Muscle of leg (tissue), 11 donors: ENCODE data around the gene SENP7. TPM values are rescaled to one million over a fixed set of nuclear protein-coding genes. Genes with fewer than 3 reads are reported as not detected.

ENCODE experiments used
- DNase-seq: peaks from one replicate; pipeline ENCODE4 v3.0.0; 2013
- H3K27ac ChIP-seq: one replicate; pipeline ENCODE4 v1.5.1; 2013; ENCODE audit warnings: mild to moderate bottlenecking, low read length, control low read depth
- H3K27me3 ChIP-seq: one replicate; pipeline ENCODE4 v1.6.1; 2013; ENCODE audit warnings: low read length; ENCODE audit not compliant: control insufficient read depth, insufficient read depth
- H3K36me3 ChIP-seq: one replicate; pipeline ENCODE4 v1.6.1; 2013; ENCODE audit warnings: low read length; ENCODE audit not compliant: control insufficient read depth, insufficient read depth
- H3K4me1 ChIP-seq: one replicate; pipeline ENCODE4 v1.6.1; 2013; ENCODE audit warnings: low read length; ENCODE audit not compliant: control insufficient read depth, insufficient read depth
- H3K4me3 ChIP-seq: one replicate; pipeline ENCODE4 v1.5.1; 2013; ENCODE audit warnings: low read length, control low read depth
- H3K9me3 ChIP-seq: replicated peaks from 2 replicates; pipeline ENCODE4 v1.6.1; 2013; ENCODE audit warnings: low read depth, low read length; ENCODE audit not compliant: control insufficient read depth
- WGBS: methylation state at CpG from one replicate; pipeline ENCODE4 v1.1.5; 2013; ENCODE audit warnings: missing lambda C conversion rate; ENCODE audit not compliant: insufficient coverage; 5-methylcytosine and 5-hydroxymethylcytosine counted together
- polyA plus RNA-seq, 8 donors: library from polyadenylated mRNA; unstranded; fragments of 120-200 nt; gene quantifications; one replicate each; pipeline versions ENCODE4 v1.2.1 to v1.2.3, GENCODE V29; 2013; ENCODE audit warnings: inconsistent platforms in 1 of 8, low replicate concordance in 1 of 8; ENCODE audit not compliant: insufficient read length in 8 of 8, insufficient read depth in 1 of 8
- total RNA-seq: library from RNA; stranded (reverse); fragments of 120-200 nt; gene quantifications from one replicate; pipeline ENCODE4 v1.2.4, GENCODE V29; 2013

SENP7 gene
- total and polyA plus RNA-seq, 9 donors = 24.3 to 44.6 (median 31.0) TPM

DNA sequence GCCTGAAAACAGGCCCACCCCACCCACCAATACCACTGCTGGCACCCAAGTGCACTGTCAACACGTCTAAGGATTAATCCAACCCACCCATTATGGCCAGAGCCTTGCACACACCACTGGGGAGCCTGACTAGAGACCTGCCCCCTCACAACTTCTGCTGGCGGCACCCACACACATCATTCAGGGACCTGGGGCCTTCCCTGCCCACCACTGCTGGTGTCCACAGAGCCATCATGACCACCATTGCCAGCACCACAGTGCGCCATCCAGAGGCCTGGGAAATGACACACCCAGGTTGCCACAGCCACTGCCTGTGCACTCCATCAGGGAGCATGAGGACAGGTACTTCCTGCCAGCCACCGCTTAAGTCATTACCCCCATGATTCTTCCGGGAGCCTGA is 125.7 kb downstream of the SENP7 start:
- Histone ChIP-seq H3K27me3 (no peaks in the 10 kb centered on the region), H3K9me3 (peaks cover 17% of the 10 kb centered on the region), H3K27ac (no peak overlapping the region), H3K4me3 (no peak overlapping the region), H3K36me3 (no peaks in the 10 kb centered on the region), H3K4me1 (peaks cover 9% of the 10 kb centered on the region)
- DNase-seq = no peak
- 100% methylated on average over 2 of the region's 5 CpGs for WGBS

DNA sequence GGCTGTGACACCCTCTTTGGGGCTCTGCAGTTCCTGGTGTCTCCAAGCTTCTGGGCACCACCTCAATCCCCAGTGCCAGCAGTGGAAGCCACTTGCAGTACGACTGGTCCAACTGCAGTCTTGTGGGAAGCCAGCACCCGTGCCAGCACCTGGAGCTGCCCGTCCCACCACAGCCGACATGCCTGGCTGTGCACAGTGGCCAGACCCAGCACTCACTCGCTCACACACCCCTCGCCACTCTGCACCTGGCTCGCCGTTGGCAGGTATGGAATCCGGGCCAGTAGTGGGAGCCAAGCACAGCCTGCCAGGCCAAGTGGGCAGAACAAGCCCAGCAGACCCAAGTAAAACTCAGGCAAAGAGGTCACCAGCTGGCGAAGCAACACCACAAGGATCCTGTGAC is 128.6 kb downstream of the SENP7 start:
- 95% methylated on average over 10 of the region's 10 CpGs for WGBS
- Histone ChIP-seq H3K9me3 (peaks cover 14% of the 10 kb centered on the region), H3K4me3 (no peak overlapping the region), H3K27me3 (no peaks in the 10 kb centered on the region), H3K36me3 (no peaks in the 10 kb centered on the region), H3K4me1 (peaks cover 9% of the 10 kb centered on the region), H3K27ac (no peak overlapping the region)
- DNase-seq = no peak

DNA sequence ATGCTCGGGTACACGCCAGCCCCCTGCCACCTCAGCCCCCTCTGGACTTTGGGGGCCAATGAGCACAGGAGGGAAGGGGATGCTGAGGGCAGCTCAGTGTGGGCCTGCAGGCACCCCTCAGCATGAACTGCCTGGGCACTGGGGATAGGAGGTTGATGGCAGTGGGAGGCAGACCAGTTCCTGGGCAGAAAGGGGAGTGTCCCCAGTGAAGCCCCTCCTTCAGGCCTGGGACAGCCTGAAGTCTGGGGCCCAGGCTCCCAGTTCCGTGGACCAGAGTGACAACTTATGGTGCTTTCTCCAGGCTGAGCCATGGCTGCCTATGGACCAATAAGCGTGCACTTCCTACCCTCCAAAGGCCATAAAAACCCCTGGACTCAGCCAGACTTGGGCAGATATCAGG is 129.4 kb downstream of the SENP7 start:
- Histone ChIP-seq H3K4me1 (peaks cover 9% of the 10 kb centered on the region), H3K9me3 (peaks cover 11% of the 10 kb centered on the region), H3K4me3 (no peak overlapping the region), H3K36me3 (no peaks in the 10 kb centered on the region), H3K27ac (no peak overlapping the region), H3K27me3 (no peaks in the 10 kb centered on the region)
- DNase-seq = no peak
- 86% methylated on average over 3 of the region's 4 CpGs for WGBS

DNA sequence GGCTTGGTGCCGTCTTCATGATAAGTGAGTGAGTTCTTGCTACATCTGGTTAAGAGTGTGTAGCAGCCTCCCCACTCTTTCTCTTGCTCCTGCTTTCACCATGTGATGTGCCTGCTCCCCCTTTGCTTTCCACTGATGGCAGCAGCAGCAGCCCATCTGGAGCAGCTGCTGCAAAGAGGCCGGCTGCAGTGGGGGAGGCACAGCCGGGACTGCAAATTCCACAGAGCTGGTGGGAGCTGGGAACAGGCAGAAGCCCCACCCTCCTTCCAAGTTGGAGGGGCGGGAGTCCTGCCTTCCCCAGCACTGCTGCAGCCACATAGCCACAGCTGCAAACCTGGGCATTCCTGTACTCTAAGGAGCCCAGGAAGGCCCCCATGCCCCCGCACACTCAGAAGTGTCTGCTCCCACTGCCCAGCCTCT is 129.8 kb downstream of the SENP7 start:
- no peaks in the 10 kb centered on the region for H3K27me3 ChIP-seq
- peaks cover 9% of the 10 kb centered on the region for H3K9me3 ChIP-seq
- H3K36me3 ChIP-seq = no peaks in the 10 kb centered on the region
- DNase-seq = peak; percentile 75
- no peak overlapping the region for H3K27ac ChIP-seq
- 60% methylated on average over 1 of the region's 5 CpGs for WGBS
- no peak overlapping the region for H3K4me3 ChIP-seq
- peaks cover 9% of the 10 kb centered on the region for H3K4me1 ChIP-seq

DNA sequence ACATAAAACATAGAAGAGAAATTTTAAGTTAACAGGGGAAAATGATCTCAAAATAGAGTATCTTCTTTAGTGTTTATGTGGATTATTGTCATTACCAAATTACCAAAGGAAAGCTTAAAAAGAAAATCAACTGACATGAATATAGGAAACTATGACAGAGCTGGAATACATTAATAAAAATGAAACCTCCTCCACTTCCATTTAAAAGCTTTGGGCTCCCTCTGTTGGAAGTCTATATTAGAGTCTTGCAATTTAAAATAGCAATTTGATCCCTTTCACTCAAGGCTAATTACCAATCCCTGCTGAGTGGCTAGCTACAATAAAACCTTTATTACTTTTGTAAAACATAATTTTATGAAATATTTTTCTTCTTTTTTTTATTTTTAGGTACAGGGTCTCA is 131.2 kb downstream of the SENP7 start:
- peaks cover 4% of the 10 kb centered on the region for H3K9me3 ChIP-seq
- peak; percentile 37 for DNase-seq
- no peak overlapping the region for H3K27ac ChIP-seq
- no peaks in the 10 kb centered on the region for H3K27me3 ChIP-seq
- H3K4me3 ChIP-seq = no peak overlapping the region
- H3K36me3 ChIP-seq = no peaks in the 10 kb centered on the region
- H3K4me1 ChIP-seq = peaks cover 7% of the 10 kb centered on the region

DNA sequence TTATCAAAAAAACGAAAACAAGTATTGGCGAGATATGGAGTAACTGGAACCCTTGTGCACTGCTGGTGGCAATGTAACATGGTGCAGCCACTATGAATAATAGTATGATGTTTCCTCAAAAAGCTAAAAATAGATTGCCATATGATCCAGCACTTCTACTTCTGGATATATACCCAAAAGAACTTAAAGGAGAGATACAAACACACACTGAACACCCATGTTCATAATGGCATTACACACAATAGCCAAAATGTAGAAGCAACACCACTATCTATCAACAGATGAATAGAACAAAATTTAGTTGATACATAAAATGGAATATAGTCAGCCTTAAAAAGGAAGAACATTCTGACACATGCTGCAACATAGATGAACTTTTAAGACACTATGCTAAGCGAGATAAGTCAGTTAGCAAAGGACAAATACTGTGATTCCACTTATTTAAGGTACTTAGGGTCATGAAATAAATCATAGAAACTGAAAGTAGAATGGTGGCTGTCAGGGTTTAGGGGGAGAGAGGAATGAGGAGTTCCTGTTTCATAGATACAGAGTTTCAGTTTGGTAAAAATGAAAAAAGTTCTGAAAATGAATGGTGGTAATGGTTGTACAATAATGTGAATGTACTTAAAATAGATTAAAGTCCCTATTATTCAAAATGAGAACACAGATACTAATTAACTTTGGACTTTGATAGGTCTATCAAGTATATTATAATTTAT is 133.2 kb downstream of the SENP7 start:
- Histone ChIP-seq H3K36me3 (no peaks in the 10 kb centered on the region), H3K27me3 (no peaks in the 10 kb centered on the region), H3K4me3 (no peak overlapping the region), H3K4me1 (peaks cover 5% of the 10 kb centered on the region), H3K27ac (no peak overlapping the region), H3K9me3 (peaks cover 4% of the 10 kb centered on the region)
- no CpG with 5 or more reads among the region's 3 CpGs for WGBS
- DNase-seq = no peak

DNA sequence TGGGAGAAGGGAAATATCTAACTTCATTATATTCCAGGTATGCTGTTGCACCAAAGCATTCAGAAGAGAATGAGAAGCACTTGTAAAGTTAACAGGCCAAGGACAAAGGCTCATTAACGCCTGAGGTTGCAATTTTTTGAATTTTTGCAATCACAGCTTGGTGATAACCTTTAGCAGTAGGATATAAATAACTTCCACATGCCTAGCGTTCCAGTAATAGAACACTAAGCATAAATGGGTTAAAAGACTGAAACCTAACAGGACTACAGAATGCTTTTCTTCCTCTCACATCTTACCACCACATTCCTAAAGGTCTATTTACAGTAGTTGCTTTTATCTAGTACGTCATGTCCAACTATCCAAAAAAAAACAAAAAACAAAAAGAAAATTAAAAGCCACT is 135.2 kb downstream of the SENP7 start:
- no peak for DNase-seq
- no peaks in the 10 kb centered on the region for H3K36me3 ChIP-seq
- peaks cover 4% of the 10 kb centered on the region for H3K9me3 ChIP-seq
- no CpG with 5 or more reads among the region's 3 CpGs for WGBS
- H3K4me1 ChIP-seq = no peaks in the 10 kb centered on the region
- no peak overlapping the region for H3K27ac ChIP-seq
- no peaks in the 10 kb centered on the region for H3K27me3 ChIP-seq
- no peak overlapping the region for H3K4me3 ChIP-seq

DNA sequence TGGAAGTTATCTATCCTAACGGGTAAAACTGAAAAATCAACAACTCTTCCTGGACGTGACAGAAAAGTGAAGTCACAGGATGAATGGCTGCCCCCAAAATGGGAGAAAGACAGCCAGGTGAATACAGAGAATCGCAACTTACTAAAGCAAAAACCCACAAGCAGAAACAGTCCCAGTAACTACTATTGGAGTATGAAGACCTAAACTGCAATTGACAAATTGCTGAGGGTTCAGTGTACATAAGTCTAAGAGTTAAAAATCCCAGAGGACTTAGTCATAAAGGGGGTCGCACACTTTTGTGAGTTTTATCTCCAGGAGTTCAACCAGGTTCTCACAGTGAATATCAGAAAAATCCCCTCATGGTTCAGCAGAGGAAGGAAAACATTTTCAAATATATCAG is 135.8 kb downstream of the SENP7 start:
- no peak overlapping the region for H3K27ac ChIP-seq
- H3K27me3 ChIP-seq = no peaks in the 10 kb centered on the region
- no peak for DNase-seq
- no peaks in the 10 kb centered on the region for H3K36me3 ChIP-seq
- H3K4me3 ChIP-seq = no peak overlapping the region
- WGBS = no CpG with 5 or more reads among the region's 4 CpGs
- H3K9me3 ChIP-seq = peaks cover 4% of the 10 kb centered on the region
- no peaks in the 10 kb centered on the region for H3K4me1 ChIP-seq

DNA sequence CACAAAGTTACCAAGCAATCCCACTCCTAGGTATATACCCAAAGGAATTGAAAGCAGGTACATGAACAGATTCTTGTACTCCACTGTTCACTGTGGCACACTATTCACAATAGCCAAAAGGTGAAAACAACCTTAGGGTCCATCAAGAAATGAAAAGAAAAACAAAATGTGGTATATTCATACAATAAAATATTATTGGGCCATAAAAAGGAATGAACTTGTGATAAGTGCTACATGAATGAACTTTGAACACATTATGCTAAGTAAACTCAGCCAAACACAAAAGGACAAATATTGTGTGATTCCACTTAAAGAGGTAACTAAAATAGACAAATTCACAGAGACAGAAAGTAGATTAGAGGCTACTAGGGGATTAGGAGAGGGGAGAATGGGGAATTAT is 137.4 kb downstream of the SENP7 start:
- no peaks in the 10 kb centered on the region for H3K27me3 ChIP-seq
- H3K36me3 ChIP-seq = no peaks in the 10 kb centered on the region
- no peak overlapping the region for H3K27ac ChIP-seq
- H3K9me3 ChIP-seq = peaks cover 4% of the 10 kb centered on the region
- H3K4me3 ChIP-seq = no peak overlapping the region
- no peaks in the 10 kb centered on the region for H3K4me1 ChIP-seq
- no peak for DNase-seq

DNA sequence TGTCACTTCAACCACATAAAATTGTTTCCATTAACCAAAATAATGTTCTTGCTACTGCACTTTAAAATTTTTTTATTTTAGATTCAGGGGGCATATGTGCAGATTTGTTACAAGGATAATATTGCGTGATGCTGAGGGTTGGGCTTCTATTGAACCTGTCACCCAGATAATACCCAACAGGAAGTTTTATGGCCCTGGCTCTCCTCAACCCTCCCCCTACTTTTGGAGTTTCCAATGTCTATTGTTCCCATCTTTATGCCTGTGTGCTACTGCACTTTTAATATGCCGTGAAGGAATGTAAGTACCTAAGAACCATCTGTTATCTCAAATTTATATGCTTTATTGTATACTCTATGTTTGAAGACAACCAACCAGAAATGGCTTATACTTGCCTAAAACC is 150.6 kb downstream of the SENP7 start:
- H3K27me3 ChIP-seq = no peaks in the 10 kb centered on the region
- no peak overlapping the region for H3K4me3 ChIP-seq
- H3K4me1 ChIP-seq = no peaks in the 10 kb centered on the region
- no peaks in the 10 kb centered on the region for H3K9me3 ChIP-seq
- WGBS = no CpG with 5 or more reads among the region's 2 CpGs
- peaks cover 8% of the 10 kb centered on the region for H3K36me3 ChIP-seq
- no peak overlapping the region for H3K27ac ChIP-seq
- no peak for DNase-seq

DNA sequence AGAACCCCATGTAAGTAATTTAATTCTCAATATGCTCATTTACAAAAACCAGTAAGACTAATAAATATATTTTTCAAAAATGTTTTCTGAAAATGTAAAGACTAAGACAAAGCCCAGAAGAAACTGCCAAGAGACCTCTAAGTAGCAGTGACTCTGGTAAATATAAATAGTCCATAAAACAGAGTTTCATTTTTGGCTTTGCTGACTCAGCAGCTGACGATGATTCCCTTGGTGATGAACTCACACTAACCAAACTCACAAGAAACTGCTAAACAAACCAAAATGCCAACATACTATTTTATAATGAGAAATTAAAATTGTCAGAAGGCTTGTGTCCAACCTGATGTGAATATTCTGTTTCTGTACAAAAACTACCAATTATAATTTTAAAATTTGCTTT is 161.2 kb downstream of the SENP7 start:
- H3K9me3 ChIP-seq = peaks cover 5% of the 10 kb centered on the region
- no peak overlapping the region for H3K4me3 ChIP-seq
- peak; percentile 33 for DNase-seq
- H3K36me3 ChIP-seq = peaks cover 9% of the 10 kb centered on the region
- H3K27me3 ChIP-seq = no peaks in the 10 kb centered on the region
- no peaks in the 10 kb centered on the region for H3K4me1 ChIP-seq
- no CpG with 5 or more reads among the region's 1 CpG for WGBS
- no peak overlapping the region for H3K27ac ChIP-seq
